Fibroblast of lung (primary cell): Measurements from ENCODE around the gene TP73.

Source experiments
- EZH2 ChIP-seq: IDR thresholded peaks from 2 replicates; pipeline ENCODE4 v1.5.1; 2012; ENCODE audit warnings: low read length, control low read depth, mild to moderate bottlenecking; ENCODE audit errors: missing control alignments
- TF ChIP-seq, protein P1 (sequence below), 2 donors: IDR thresholded peaks in 1 of 2; conservative IDR thresholded peaks in 1 of 2; 1 replicate in 1 of 2; 2 replicates in 1 of 2; pipeline ENCODE4 v1.5.1; 2011 to 2012; ENCODE audit warnings: low read length in 2 of 2, control low read depth in 1 of 2, inconsistent platforms in 1 of 2, low read depth in 1 of 2, mild to moderate bottlenecking in 1 of 2

- TF ChIP-seq, protein P1, sequence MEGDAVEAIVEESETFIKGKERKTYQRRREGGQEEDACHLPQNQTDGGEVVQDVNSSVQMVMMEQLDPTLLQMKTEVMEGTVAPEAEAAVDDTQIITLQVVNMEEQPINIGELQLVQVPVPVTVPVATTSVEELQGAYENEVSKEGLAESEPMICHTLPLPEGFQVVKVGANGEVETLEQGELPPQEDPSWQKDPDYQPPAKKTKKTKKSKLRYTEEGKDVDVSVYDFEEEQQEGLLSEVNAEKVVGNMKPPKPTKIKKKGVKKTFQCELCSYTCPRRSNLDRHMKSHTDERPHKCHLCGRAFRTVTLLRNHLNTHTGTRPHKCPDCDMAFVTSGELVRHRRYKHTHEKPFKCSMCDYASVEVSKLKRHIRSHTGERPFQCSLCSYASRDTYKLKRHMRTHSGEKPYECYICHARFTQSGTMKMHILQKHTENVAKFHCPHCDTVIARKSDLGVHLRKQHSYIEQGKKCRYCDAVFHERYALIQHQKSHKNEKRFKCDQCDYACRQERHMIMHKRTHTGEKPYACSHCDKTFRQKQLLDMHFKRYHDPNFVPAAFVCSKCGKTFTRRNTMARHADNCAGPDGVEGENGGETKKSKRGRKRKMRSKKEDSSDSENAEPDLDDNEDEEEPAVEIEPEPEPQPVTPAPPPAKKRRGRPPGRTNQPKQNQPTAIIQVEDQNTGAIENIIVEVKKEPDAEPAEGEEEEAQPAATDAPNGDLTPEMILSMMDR (conservative IDR thresholded peaks at IDR 0.05 in 1 of 2, IDR thresholded peaks at IDR 0.05 in 1 of 2; ENCODE audit: low read depth in 1 of 2, low read length in 2 of 2) = no peak
- TF ChIP-seq EZH2 = no peak
Measured at GRCh38 chr1:3651930-3652547, at the start of gene TP73.
